Breast epithelium (tissue), 3 donors: ENCODE results near the gene SPG7.

ENCODE experiments used
- POLR2AphosphoS5 ChIP-seq, 3 donors: sonication (generic); formaldehyde crosslinking; IDR thresholded peaks; one replicate each; pipeline ENCODE4 v1.6.1; 2017; ENCODE audit warnings: antibody characterized with exemption in 3 of 3
- TF ChIP-seq, protein P1 (sequence below), 3 donors: fragments of 450-650 bp; IDR thresholded peaks; one replicate each; pipeline ENCODE4 v1.5.1; 2016 to 2017; ENCODE audit warnings: antibody characterized with exemption in 3 of 3, mild to moderate bottlenecking in 3 of 3, moderate library complexity in 3 of 3

DNA sequence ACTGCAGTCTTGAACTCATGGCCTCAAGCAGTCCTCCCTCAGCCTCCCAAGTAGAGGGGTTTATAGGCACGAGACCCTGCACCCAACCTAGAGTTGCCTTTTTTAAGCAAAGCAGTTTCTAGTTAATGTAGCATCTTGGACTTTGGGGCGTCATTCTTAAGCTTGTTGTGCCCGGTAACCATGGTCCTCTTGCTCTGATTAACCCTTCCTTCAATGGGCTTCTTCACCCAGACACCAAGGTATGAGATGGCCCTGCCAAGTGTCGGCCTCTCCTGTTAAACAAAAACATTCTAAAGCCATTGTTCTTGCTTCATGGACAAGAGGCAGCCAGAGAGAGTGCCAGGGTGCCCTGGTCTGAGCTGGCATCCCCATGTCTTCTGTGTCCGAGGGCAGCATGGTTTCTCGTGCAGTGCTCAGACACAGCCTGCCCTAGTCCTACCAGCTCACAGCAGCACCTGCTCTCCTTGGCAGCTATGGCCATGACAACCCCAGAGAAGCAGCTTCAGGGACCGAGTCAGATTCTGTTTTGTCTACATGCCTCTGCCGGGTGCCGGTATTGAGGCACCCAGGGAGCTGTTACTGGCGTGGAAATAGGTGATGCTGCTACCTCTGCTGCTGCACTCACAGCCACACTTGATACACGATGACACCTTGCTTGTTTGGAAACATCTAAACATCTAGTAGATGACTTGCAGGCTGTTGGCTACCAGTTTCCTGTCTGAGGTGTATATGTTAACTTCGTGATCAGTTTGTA lies 55.6 kb downstream of the SPG7 start:
- no peak for TF ChIP-seq POLR2AphosphoS5 (IDR thresholded peaks at IDR 0.05)
- TF ChIP-seq, protein P1, sequence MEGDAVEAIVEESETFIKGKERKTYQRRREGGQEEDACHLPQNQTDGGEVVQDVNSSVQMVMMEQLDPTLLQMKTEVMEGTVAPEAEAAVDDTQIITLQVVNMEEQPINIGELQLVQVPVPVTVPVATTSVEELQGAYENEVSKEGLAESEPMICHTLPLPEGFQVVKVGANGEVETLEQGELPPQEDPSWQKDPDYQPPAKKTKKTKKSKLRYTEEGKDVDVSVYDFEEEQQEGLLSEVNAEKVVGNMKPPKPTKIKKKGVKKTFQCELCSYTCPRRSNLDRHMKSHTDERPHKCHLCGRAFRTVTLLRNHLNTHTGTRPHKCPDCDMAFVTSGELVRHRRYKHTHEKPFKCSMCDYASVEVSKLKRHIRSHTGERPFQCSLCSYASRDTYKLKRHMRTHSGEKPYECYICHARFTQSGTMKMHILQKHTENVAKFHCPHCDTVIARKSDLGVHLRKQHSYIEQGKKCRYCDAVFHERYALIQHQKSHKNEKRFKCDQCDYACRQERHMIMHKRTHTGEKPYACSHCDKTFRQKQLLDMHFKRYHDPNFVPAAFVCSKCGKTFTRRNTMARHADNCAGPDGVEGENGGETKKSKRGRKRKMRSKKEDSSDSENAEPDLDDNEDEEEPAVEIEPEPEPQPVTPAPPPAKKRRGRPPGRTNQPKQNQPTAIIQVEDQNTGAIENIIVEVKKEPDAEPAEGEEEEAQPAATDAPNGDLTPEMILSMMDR (IDR thresholded peaks at IDR 0.05), result no peak
